ENCODE data around the gene PPP4R3C. TPM values are rescaled to one million over a fixed set of nuclear protein-coding genes. Genes with fewer than 3 reads are reported as not detected.

The PPP4R3C gene
- total RNA-seq, 2 experiments from 2014 or later: not detected

GRCh38 chrX:27439771-27440170 is 23.4 kb downstream of the PPP4R3C start:
- ATAC-seq: no peak
- no peak for TF ChIP-seq CTCF (IDR thresholded peaks at IDR 0.05)
- CTCF ChIA-PET: interaction anchor here (1.3 kb wide), 1 partner anchor 35 kb away, joined by 3 read pairs; no protein-coding TSS in a partner anchor
- Mint-ChIP-seq H3K4me1 (ENCODE audit: low read depth) (no peaks in the 10 kb centered on the region), H3K9me3 (no peaks in the 10 kb centered on the region), H3K27ac (no peak overlapping the region), H3K27me3 (no peaks in the 10 kb centered on the region), H3K36me3 (ENCODE audit: low read depth) (no peaks in the 10 kb centered on the region), H3K4me3 (no peak overlapping the region)
- intact Hi-C loops (cut with micrococcal nuclease): no loop called here
- no peak for DNase-seq
- POLR2A ChIA-PET: no interaction called here

GRCh38 chrX:27438937-27439336 is 24.2 kb downstream of the PPP4R3C start:
- no peak for TF ChIP-seq CTCF (IDR thresholded peaks at IDR 0.05)
- CTCF ChIA-PET: no interaction called here
- DNase-seq (no peak), ATAC-seq (no peak)
- no peak overlapping the region for H3K27ac Mint-ChIP-seq
- H3K9me3 Mint-ChIP-seq: no peaks in the 10 kb centered on the region
- POLR2A ChIA-PET: no interaction called here
- no peaks in the 10 kb centered on the region for H3K4me1 Mint-ChIP-seq (ENCODE audit: low read depth)
- H3K27me3 Mint-ChIP-seq: no peaks in the 10 kb centered on the region
- H3K36me3 Mint-ChIP-seq (ENCODE audit: low read depth): no peaks in the 10 kb centered on the region
- H3K4me3 Mint-ChIP-seq: no peak overlapping the region
- intact Hi-C loops (cut with micrococcal nuclease): no loop called here

GRCh38 chrX:27435031-27435430 is 28.1 kb downstream of the PPP4R3C start:
- Mint-ChIP-seq H3K27ac (no peak overlapping the region), H3K4me1 (ENCODE audit: low read depth) (no peaks in the 10 kb centered on the region), H3K4me3 (no peak overlapping the region), H3K36me3 (ENCODE audit: low read depth) (no peaks in the 10 kb centered on the region), H3K9me3 (no peaks in the 10 kb centered on the region), H3K27me3 (no peaks in the 10 kb centered on the region)
- intact Hi-C loops (cut with micrococcal nuclease): no loop called here
- DNase-seq: no peak
- ChIA-PET POLR2A (no interaction called here), CTCF (no interaction called here)
- no peak for TF ChIP-seq CTCF (IDR thresholded peaks at IDR 0.05)
- ATAC-seq: no peak

Other genes starting within 250 kb of the PPP4R3C start
- gene DCAF8L2, start 127.0 kb upstream of the PPP4R3C start, total RNA-seq: not detected